Naive thymus-derived CD4-positive, alpha-beta T cell (primary cell): Measurements from ENCODE around the gene OR52A1. TPM values are rescaled to one million over a fixed set of nuclear protein-coding genes. Genes with fewer than 3 reads are reported as not detected.
A peak's percentile ranks its signal among the peaks of the same experiment; 100 is the strongest.

ENCODE experiments used
- ATAC-seq: fragments of 150-1000 bp; cut with Tn5 transposase; 2 replicates; pipeline ENCODE4 v1.10.0; 2021; ENCODE audit warnings: mild to moderate bottlenecking, moderate library complexity
- CTCF ChIA-PET: fragments of 350-600 bp; sonication (Branson Sonifier 250); formaldehyde crosslinking; loops from one replicate; lab custom pipeline; 2021; ENCODE audit warnings: antibody characterized with exemption; lab: Charles Lee
- POLR2A ChIA-PET: fragments of 350-600 bp; sonication (Branson Sonifier 250); formaldehyde crosslinking; loops from one replicate; lab custom pipeline; 2021; ENCODE audit warnings: antibody characterized with exemption, inconsistent platforms; lab: Charles Lee
- DNase-seq, 9 donors: peaks; one replicate each; pipeline versions ENCODE4 v3.0.0 to v3.0.0-alpha.2; 2020 to 2022; ENCODE audit warnings: mixed read lengths in 1 of 9
- H3K27ac ChIP-seq: one replicate; pipeline ENCODE4 v1.7.0; 2013; ENCODE audit warnings: mild to moderate bottlenecking, low read depth, low read length, moderate library complexity
- H3K27me3 ChIP-seq, 2 donors: one replicate each; pipeline ENCODE4 v1.7.0; 2013; ENCODE audit warnings: low read length in 2 of 2, mild to moderate bottlenecking in 2 of 2, moderate library complexity in 2 of 2; ENCODE audit not compliant: control insufficient read depth in 2 of 2, insufficient read depth in 2 of 2
- H3K36me3 ChIP-seq, 3 experiments: 1 replicate in 2 of 3; 2 replicates in 1 of 3; pipeline ENCODE4 v1.7.0; 2013; ENCODE audit warnings: low read length in 3 of 3, mild to moderate bottlenecking in 3 of 3, moderate library complexity in 1 of 3; ENCODE audit not compliant: insufficient read depth in 3 of 3, control insufficient read depth in 2 of 3
- H3K4me1 ChIP-seq, 2 donors: one replicate each; pipeline ENCODE4 v1.7.0; 2013; ENCODE audit warnings: low read length in 2 of 2, mild to moderate bottlenecking in 2 of 2, moderate library complexity in 1 of 2; ENCODE audit not compliant: control insufficient read depth in 2 of 2, insufficient read depth in 2 of 2
- H3K4me3 ChIP-seq: 2 replicates; pipeline ENCODE4 v1.7.0; 2013; ENCODE audit warnings: mild to moderate bottlenecking, low read length
- H3K9me3 ChIP-seq, 3 experiments: 1 replicate in 2 of 3; 2 replicates in 1 of 3; pipeline ENCODE4 v1.7.0; 2013; ENCODE audit warnings: low read length in 3 of 3; ENCODE audit not compliant: control insufficient read depth in 2 of 3
- H3K27ac Mint-ChIP-seq, 9 donors: one replicate each; pipeline ENCODE4 v1.8.0; 2020 to 2022; ENCODE audit warnings: mixed read lengths in 9 of 9, mild to moderate bottlenecking in 8 of 9, moderate library complexity in 5 of 9, inconsistent platforms in 2 of 9
- H3K27me3 Mint-ChIP-seq, 5 donors: one replicate each; pipeline ENCODE4 v1.8.0; 2021 to 2022; ENCODE audit warnings: mixed read lengths in 5 of 5, mild to moderate bottlenecking in 1 of 5
- H3K36me3 Mint-ChIP-seq, 5 donors: one replicate each; pipeline ENCODE4 v1.8.0; 2020 to 2022; ENCODE audit warnings: mixed read lengths in 5 of 5, mild to moderate bottlenecking in 3 of 5, inconsistent platforms in 1 of 5
- H3K4me1 Mint-ChIP-seq, 7 donors: one replicate each; pipeline ENCODE4 v1.8.0; 2020 to 2022; ENCODE audit warnings: mixed read lengths in 7 of 7, mild to moderate bottlenecking in 3 of 7, inconsistent platforms in 1 of 7
- H3K4me3 Mint-ChIP-seq, 10 donors: one replicate each; pipeline ENCODE4 v1.8.0; 2020 to 2022; ENCODE audit warnings: mild to moderate bottlenecking in 10 of 10, mixed read lengths in 10 of 10, moderate library complexity in 6 of 10, inconsistent platforms in 2 of 10
- H3K9me3 Mint-ChIP-seq, 11 donors: one replicate each; pipeline ENCODE4 v1.8.0; 2020 to 2022; ENCODE audit warnings: mixed read lengths in 11 of 11, mild to moderate bottlenecking in 4 of 11, inconsistent platforms in 1 of 11, moderate library complexity in 1 of 11
- intact Hi-C, 2 donors: fragments of 100-400 bp; cut with micrococcal nuclease; formaldehyde crosslinking; loops; one replicate each; pipeline ENCODE4 v1.15.1; 2023
- polyA plus RNA-seq, 2 donors: library from polyadenylated mRNA; unstranded; fragments of 300-500 nt; fragmentation: Illumina TruSeq; gene quantifications; one replicate each; pipeline ENCODE4 v1.2.3, GENCODE V29; 2021
- total RNA-seq, 6 experiments: library from RNA in 5 of 6; stranded (reverse) in 5 of 6; gene quantifications; 1 replicate in 5 of 6; 2 replicates in 1 of 6; pipeline ENCODE4 v1.2.3 and lab custom pipeline; 2021 to 2026

The OR52A1 gene
- total and polyA plus RNA-seq, 7 experiments from 2014 or later = not detected

GRCh38 chr11:5137014-5137413 is 17.5 kb downstream of the OR52A1 start:
- Histone ChIP-seq H3K36me3 (no peaks in the 10 kb centered on the region), H3K27me3 (no peaks in the 10 kb centered on the region), H3K27ac (no peak overlapping the region), H3K4me3 (no peak overlapping the region), H3K9me3 (no peaks in the 10 kb centered on the region), H3K4me1 (no peaks in the 10 kb centered on the region)
- intact Hi-C loops = no loop called here
- DNase-seq (no peak), ATAC-seq (no peak)
- Mint-ChIP-seq H3K4me3 (no peak overlapping the region), H3K36me3 (no peaks in the 10 kb centered on the region), H3K27me3 (peaks cover 0 to 12% (median 4%) of the 10 kb centered on the region in 5 donors), H3K27ac (no peak overlapping the region), H3K4me1 (no peaks in the 10 kb centered on the region), H3K9me3 (no peaks in the 10 kb centered on the region)
- ChIA-PET CTCF (no interaction called here), POLR2A (no interaction called here)

- Mint-ChIP-seq H3K27ac (no peak overlapping the region), H3K36me3 (no peaks in the 10 kb centered on the region), H3K9me3 (no peaks in the 10 kb centered on the region), H3K27me3 (peaks cover 0 to 17% (median 4%) of the 10 kb centered on the region in 5 donors), H3K4me3 (no peak overlapping the region), H3K4me1 (no peaks in the 10 kb centered on the region)
- Histone ChIP-seq H3K4me1 (no peaks in the 10 kb centered on the region), H3K36me3 (no peaks in the 10 kb centered on the region), H3K27ac (no peak overlapping the region), H3K4me3 (no peak overlapping the region), H3K27me3 (no peaks in the 10 kb centered on the region), H3K9me3 (no peaks in the 10 kb centered on the region)
- ATAC-seq (no peak), DNase-seq (no peak)
- ChIA-PET POLR2A (no interaction called here), CTCF (no interaction called here)
- intact Hi-C loops = no loop called here
Observed at GRCh38 chr11:5136261-5136660, 18.3 kb downstream of the OR52A1 start.

- CTCF ChIA-PET = no interaction called here
- DNase-seq = no peak
- POLR2A ChIA-PET = no interaction called here
- intact Hi-C loops = no loop called here
- H3K4me3 Mint-ChIP-seq = no peak overlapping the region
- H3K9me3 Mint-ChIP-seq = no peaks in the 10 kb centered on the region
- ATAC-seq = no peak
- Histone ChIP-seq H3K4me3 (no peak overlapping the region), H3K9me3 (no peaks in the 10 kb centered on the region), H3K27ac (no peak overlapping the region), H3K4me1 (no peaks in the 10 kb centered on the region), H3K36me3 (no peaks in the 10 kb centered on the region), H3K27me3 (no peaks in the 10 kb centered on the region)
- H3K27ac Mint-ChIP-seq = no peak overlapping the region
- no peaks in the 10 kb centered on the region for H3K4me1 Mint-ChIP-seq
- H3K36me3 Mint-ChIP-seq = no peaks in the 10 kb centered on the region
- peaks cover 0 to 12% (median 4%) of the 10 kb centered on the region in 5 donors for H3K27me3 Mint-ChIP-seq
Observed at GRCh38 chr11:5131584-5132335, 22.8 kb downstream of the OR52A1 start.

- Mint-ChIP-seq H3K4me1 (no peaks in the 10 kb centered on the region), H3K4me3 (no peak overlapping the region), H3K36me3 (no peaks in the 10 kb centered on the region), H3K27me3 (peaks cover 0 to 11% (median 8%) of the 10 kb centered on the region in 5 donors), H3K27ac (no peak overlapping the region), H3K9me3 (no peaks in the 10 kb centered on the region)
- no peaks in the 10 kb centered on the region for H3K4me1 ChIP-seq
- intact Hi-C loops = loop anchor here (5.0 to 10.0 kb wide), 2 partner anchors 555 to 763 kb away; partner anchors contain the start of genes OR52E5 (in 1 of the 2), TRIM22 (in 1 of the 2) and TRIM5 (in 1 of the 2)
- no peak overlapping the region for H3K4me3 ChIP-seq
- DNase-seq = no peak
- H3K27ac ChIP-seq = no peak overlapping the region
- H3K36me3 ChIP-seq = no peaks in the 10 kb centered on the region
- H3K9me3 ChIP-seq = no peaks in the 10 kb centered on the region
- no peak for ATAC-seq
- no peaks in the 10 kb centered on the region for H3K27me3 ChIP-seq
- ChIA-PET POLR2A (no interaction called here), CTCF (no interaction called here)
Observed at GRCh38 chr11:5129457-5129877, 25.1 kb downstream of the OR52A1 start.

- H3K4me1 ChIP-seq = no peaks in the 10 kb centered on the region
- no peaks in the 10 kb centered on the region for H3K9me3 Mint-ChIP-seq
- POLR2A ChIA-PET = interaction anchor here (0.7 kb wide), 1 partner anchor 48 kb away, joined by 3 read pairs; no protein-coding TSS in a partner anchor
- H3K27ac Mint-ChIP-seq = no peak overlapping the region
- no peak overlapping the region for H3K4me3 Mint-ChIP-seq
- DNase-seq (no peak), ATAC-seq (no peak)
- H3K36me3 ChIP-seq = no peaks in the 10 kb centered on the region
- no peak overlapping the region for H3K27ac ChIP-seq
- CTCF ChIA-PET = interaction anchor here (0.7 kb wide), 2 partner anchors 510 to 768 kb away, joined by 4 read pairs; partner anchors contain the start of gene OR52E5
- H3K27me3 ChIP-seq = no peaks in the 10 kb centered on the region
- H3K4me3 ChIP-seq = no peak overlapping the region
- H3K4me1 Mint-ChIP-seq = peaks cover 0 to 2% (median 0%) of the 10 kb centered on the region in 7 donors
- no peaks in the 10 kb centered on the region for H3K36me3 Mint-ChIP-seq
- H3K27me3 Mint-ChIP-seq = peaks cover 9 to 24% (median 16%) of the 10 kb centered on the region in 5 donors
- intact Hi-C loops = loop anchor here (1.0 to 10.0 kb wide), 6 partner anchors 167 to 767 kb away; partner anchors contain the start of genes OR52N2 (in 2 of the 2), OR52E5 (in 1 of the 2), TRIM22 (in 1 of the 2) and TRIM5 (in 1 of the 2)
- no peaks in the 10 kb centered on the region for H3K9me3 ChIP-seq
Observed at GRCh38 chr11:5124891-5125620, 29.5 kb downstream of the OR52A1 start.

- Histone ChIP-seq H3K27me3 (no peaks in the 10 kb centered on the region), H3K4me3 (no peak overlapping the region), H3K9me3 (no peaks in the 10 kb centered on the region), H3K27ac (no peak overlapping the region), H3K36me3 (no peaks in the 10 kb centered on the region), H3K4me1 (no peaks in the 10 kb centered on the region)
- ChIA-PET CTCF (interaction anchor here (0.7 kb wide), 1 partner anchor 685 kb away, joined by 4 read pairs; no protein-coding TSS in a partner anchor), POLR2A (no interaction called here)
- DNase-seq (peak in 8 of 9 donors; percentile 8 to 46 (median 28)), ATAC-seq (peak; percentile 67)
- H3K4me1 Mint-ChIP-seq = peaks cover 0 to 2% (median 0%) of the 10 kb centered on the region in 7 donors
- no peaks in the 10 kb centered on the region for H3K9me3 Mint-ChIP-seq
- peaks cover 9 to 24% (median 16%) of the 10 kb centered on the region in 5 donors for H3K27me3 Mint-ChIP-seq
- intact Hi-C loops = loop anchor here (1.0 to 10.0 kb wide), 4 partner anchors 168 to 684 kb away; partner anchors contain the start of genes OR52N2 (in 2 of the 2), TRIM22 (in 1 of the 2) and TRIM5 (in 1 of the 2)
- H3K4me3 Mint-ChIP-seq = no peak overlapping the region
- no peak overlapping the region for H3K27ac Mint-ChIP-seq
- H3K36me3 Mint-ChIP-seq = no peaks in the 10 kb centered on the region
Observed at GRCh38 chr11:5123802-5124521, 30.6 kb downstream of the OR52A1 start.
